GM19438 (cell line): ENCODE data around the gene RUNX2.

Experiments used
- ATAC-seq: cut with Tn5 transposase; IDR thresholded peaks from one replicate; pipeline ENCODE4 v1.9.1; 2021; ENCODE audit warnings: low read depth; ENCODE audit not compliant: unreplicated experiment

Gene RUNX2

GRCh38 chr6:45685076-45685475 lies 356.9 kb downstream of the RUNX2 start:
- ATAC-seq, result no peak

DNA sequence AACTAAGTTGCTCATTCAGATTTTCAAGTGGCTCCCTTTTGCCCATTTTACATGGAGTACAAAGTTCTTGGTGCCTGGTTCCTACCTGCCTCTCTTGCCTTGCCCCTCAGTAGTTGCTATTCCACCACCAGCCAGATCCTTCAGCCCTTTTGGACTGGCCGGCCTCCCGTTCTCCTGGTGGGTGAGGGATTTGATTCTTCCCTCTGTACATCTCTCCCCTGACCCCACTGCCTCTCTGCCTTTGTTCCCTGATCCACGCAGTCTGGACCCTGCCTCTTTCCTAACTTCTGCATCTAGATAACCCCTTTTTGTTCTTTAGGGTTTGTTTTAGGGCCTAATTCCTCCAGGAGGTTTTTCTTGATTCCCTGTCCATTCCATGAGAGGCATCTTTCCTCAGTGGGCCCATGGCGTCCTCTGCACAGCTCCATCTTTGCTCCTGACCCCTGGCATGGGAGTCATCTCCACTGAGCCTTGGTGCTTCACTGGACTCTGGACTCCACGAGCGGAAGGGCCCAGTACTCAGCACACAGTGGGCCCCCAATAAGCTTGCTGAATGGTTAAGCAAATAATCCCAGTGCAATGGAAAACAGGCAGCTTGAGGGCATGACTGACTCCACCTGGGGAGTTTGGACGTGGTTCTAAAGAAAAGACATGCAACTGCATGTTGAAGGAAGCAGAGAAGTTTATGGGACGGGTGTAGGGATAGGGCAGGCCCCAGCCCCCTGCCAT lies 358.9 kb downstream of the RUNX2 start:
- peak; percentile 16 for ATAC-seq

DNA sequence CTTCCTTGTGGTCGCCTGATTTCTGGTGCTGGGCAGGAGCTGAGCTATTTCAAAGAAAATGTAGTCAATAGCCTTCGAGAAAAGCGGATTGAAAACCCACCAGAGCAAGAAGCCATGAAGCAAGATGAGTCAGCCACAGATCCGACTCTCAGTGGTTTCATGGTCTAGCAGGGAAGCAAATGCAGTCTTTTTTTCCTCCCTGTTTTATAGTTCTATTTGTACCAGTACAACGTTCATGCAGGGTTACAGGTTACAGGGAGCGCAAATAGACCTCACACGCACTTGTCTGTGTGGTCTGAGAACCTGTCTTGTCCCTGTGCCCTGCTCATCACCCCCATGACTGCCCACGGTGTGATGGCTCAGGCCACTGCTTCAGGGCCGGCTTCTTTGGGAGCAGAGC lies 359.4 kb downstream of the RUNX2 start:
- peak; percentile 88 for ATAC-seq

- ATAC-seq, result no peak
Observed at GRCh38 chr6:45688180-45688579, 360.1 kb downstream of the RUNX2 start.

- no peak for ATAC-seq
Observed at GRCh38 chr6:45689926-45690615, 361.9 kb downstream of the RUNX2 start.

GRCh38 chr6:45690846-45691245 lies 362.7 kb downstream of the RUNX2 start:
- ATAC-seq, result no peak

- ATAC-seq, result no peak
Observed at GRCh38 chr6:45691426-45691825, 363.3 kb downstream of the RUNX2 start.

DNA sequence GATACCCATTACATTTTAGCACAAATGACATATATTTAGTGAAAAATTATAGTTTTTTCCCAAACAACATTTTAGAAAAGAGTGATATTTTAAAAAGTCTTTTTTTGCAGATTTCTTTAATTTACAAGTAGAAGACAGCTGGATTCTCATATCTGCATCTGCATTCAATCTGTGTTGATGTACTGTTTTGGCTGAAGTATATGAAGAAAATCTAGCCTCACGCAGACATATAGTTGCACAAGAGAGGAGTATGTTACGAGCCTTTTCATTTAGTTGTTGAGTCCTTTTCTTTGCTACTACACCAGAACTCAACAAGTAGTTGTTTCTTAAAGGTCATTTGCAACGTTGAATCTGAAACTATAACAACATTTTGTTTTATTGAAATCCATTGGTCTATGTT lies 363.9 kb downstream of the RUNX2 start:
- ATAC-seq, result no peak

DNA sequence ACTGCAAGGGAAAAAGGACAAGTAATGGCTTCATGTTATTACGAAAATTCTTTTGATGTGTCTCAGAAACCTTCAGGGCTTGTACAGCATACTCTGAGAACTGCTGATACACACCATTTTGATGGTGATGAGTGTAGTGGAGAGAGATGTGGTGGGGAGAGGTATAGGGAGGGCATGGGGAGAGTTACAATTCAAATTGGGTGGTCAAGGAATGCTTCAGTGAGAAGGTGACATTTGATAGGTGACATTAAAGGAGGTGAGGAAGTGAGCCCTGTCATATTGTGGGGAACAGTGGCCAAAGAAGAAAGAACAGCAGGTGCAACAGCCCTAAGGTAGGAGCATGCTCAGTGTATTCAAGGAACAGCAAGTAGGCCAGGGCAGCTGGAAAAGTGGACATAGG lies 368.6 kb downstream of the RUNX2 start:
- ATAC-seq, result no peak

DNA sequence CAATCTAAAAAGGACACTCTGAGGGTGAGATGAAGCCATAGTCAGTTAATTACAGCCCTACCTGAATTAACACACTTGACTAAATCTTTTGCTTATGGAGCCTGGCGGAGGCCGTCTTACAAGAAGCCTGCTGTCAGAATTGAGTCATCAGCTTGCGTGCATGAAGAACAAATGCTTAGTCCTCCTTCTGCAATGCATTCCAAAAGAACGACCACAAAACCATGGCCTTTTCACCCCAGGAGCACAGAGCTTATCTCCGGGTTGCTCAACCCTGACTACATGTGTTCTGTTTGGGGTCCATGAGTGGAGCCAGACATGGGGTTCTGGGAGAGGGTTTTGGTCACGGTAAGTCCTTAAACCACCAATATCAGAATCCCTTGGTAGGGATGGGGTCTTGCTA lies 369.5 kb downstream of the RUNX2 start:
- peak; percentile 72 for ATAC-seq

GRCh38 chr6:45698046-45698445 lies 369.9 kb downstream of the RUNX2 start:
- no peak for ATAC-seq

- no peak for ATAC-seq
Observed at GRCh38 chr6:45699663-45700062, 371.5 kb downstream of the RUNX2 start.

GRCh38 chr6:45702849-45703739 lies 375.0 kb downstream of the RUNX2 start:
- ATAC-seq, result no peak

GRCh38 chr6:45704056-45704800 lies 376.1 kb downstream of the RUNX2 start:
- no peak for ATAC-seq

DNA sequence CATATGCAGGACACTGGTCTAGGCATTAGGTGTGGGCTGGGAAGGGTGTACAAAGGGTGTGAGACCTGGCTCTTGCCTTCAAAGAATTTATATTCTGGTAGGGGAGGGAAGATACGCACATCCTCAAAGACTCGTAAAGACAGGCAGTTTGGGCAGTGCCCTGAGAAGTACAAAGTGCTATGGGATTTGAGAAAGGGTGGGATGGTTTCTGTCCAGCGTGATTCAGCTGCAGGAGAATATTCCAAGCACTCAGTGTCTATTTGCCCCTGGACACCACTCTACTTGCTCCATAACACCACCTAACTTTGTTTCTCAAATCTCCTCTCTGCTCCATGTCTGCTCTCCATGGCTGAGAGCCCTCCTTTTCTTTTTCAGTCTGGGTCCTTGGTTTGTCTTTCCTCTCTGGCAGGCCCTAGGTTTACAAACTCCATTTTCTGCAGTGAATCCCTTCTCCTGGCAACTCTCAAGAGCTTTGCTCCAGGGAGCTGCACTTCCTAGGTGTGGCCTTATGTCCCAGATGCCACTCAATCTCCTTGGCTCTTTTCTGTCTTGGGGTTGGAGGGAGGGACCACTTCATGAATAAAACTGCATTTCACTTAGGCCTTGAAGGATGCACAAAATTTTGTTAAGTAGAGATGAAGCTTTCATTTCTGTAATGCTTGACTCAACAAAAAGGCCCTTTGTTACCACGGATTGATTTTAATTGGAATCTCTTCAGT lies 377.2 kb downstream of the RUNX2 start:
- ATAC-seq, result no peak

GRCh38 chr6:45706319-45706718 lies 378.2 kb downstream of the RUNX2 start:
- ATAC-seq, result peak; percentile 42

DNA sequence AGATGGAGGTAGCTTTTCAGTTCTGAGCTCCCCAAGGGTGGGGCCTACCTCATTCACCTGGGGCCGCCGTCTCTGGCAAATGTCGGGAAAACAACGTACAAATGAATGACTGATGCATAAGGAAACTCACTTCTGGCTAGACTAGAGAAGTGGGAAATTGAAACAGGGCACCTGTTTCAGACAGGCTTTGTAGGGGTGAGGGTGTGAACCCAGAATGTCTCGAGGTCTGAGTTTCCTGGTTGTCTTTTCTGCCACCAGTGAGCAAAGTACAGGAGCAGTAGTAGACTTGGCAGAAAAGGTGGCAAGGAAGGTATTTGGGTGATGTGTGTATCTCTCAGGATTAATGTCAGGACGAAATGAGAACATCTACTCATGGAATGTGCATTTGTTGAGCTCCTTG lies 379.0 kb downstream of the RUNX2 start:
- no peak for ATAC-seq

GRCh38 chr6:45709781-45710220 lies 381.7 kb downstream of the RUNX2 start:
- ATAC-seq, result peak; percentile 53

DNA sequence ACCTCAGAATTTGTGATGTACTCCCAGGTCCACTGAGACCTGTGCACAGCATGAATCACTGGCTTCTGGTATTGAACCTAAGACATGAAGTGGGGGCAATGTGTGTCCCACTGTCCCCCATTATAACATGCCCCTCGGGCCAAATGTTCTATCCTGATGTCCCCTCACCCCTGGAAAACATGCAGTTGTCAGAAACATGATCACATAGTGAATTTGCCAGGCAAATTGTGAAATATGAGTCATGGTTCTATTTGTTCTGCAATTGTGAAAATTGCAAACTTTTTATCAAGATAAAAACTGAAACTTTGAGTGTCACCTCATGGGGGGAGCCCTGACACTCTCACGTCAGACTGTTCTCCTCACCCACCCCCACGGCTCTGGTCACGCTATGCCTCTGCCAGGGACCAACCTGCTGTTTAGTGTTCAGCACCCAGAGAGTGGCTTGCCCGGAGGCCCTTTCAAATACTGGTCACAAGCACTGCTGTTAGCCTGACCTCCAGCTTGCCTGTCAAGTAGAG lies 382.2 kb downstream of the RUNX2 start:
- peak; percentile 52 for ATAC-seq

- ATAC-seq, result no peak
Observed at GRCh38 chr6:45712076-45712475, 383.9 kb downstream of the RUNX2 start.
